GM23248 (cell line): Measurements from ENCODE around the gene FAM25A. TPM values are rescaled to one million over a fixed set of nuclear protein-coding genes. Genes with fewer than 3 reads are reported as not detected.
"Not testable (repeated sequence)": the region's sequence is repeated elsewhere in the genome, so short reads cannot be mapped to it uniquely, and the experiment has no call there.

Experiments
- DNase-seq: peaks from one replicate; pipeline ENCODE4 v3.0.0-alpha.2; 2015
- H2AFZ ChIP-seq: fragments of 200-600 bp; sonication (generic); 2 replicates; pipeline ENCODE4 v1.6.1; 2016; ENCODE audit warnings: antibody characterized with exemption
- H3F3A ChIP-seq: fragments of 200-600 bp; sonication (generic); 2 replicates; pipeline ENCODE4 v1.6.1; 2016; ENCODE audit warnings: mild to moderate bottlenecking, antibody characterized with exemption, mixed run types; ENCODE audit not compliant: insufficient read depth
- H3K27ac ChIP-seq: fragments of 200-600 bp; sonication (generic); 2 replicates; pipeline ENCODE4 v1.5.1; 2016; ENCODE audit warnings: mild to moderate bottlenecking
- H3K27me3 ChIP-seq: fragments of 200-600 bp; sonication (generic); replicated peaks from 2 replicates; pipeline ENCODE4 v1.6.1; 2016; ENCODE audit warnings: mild to moderate bottlenecking; ENCODE audit not compliant: insufficient read depth
- H3K36me3 ChIP-seq: fragments of 200-600 bp; sonication (generic); 2 replicates; pipeline ENCODE4 v1.6.1; 2016; ENCODE audit warnings: low read depth, mild to moderate bottlenecking
- H3K4me1 ChIP-seq: fragments of 200-600 bp; sonication (generic); 2 replicates; pipeline ENCODE4 v1.6.1; 2016; ENCODE audit warnings: mild to moderate bottlenecking; ENCODE audit not compliant: insufficient read depth
- H3K4me2 ChIP-seq: fragments of 200-600 bp; sonication (generic); one replicate; pipeline ENCODE4 v1.6.1; 2016; ENCODE audit warnings: mild to moderate bottlenecking; ENCODE audit not compliant: unreplicated experiment
- H3K4me3 ChIP-seq: fragments of 200-600 bp; sonication (generic); 2 replicates; pipeline ENCODE4 v1.5.1; 2016; ENCODE audit warnings: mild to moderate bottlenecking
- H3K79me2 ChIP-seq: fragments of 200-600 bp; sonication (generic); 2 replicates; pipeline ENCODE4 v1.6.1; 2016; ENCODE audit warnings: mild to moderate bottlenecking; ENCODE audit not compliant: insufficient read depth
- H3K9ac ChIP-seq: fragments of 200-600 bp; sonication (generic); 2 replicates; pipeline ENCODE4 v1.6.1; 2016; ENCODE audit warnings: mild to moderate bottlenecking
- H3K9me2 ChIP-seq: fragments of 200-600 bp; sonication (generic); 2 replicates; pipeline ENCODE4 v1.6.1; 2016; ENCODE audit warnings: mixed run types, mild to moderate bottlenecking, moderate library complexity; ENCODE audit not compliant: insufficient read depth
- H3K9me3 ChIP-seq: fragments of 200-600 bp; sonication (generic); one replicate; pipeline ENCODE4 v1.6.1; 2017; ENCODE audit warnings: low read depth
- H4K20me1 ChIP-seq: fragments of 200-600 bp; sonication (generic); 2 replicates; pipeline ENCODE4 v1.6.0; 2016; ENCODE audit not compliant: insufficient read depth
- EZH2 ChIP-seq: fragments of 200-600 bp; sonication (generic); IDR thresholded peaks from 2 replicates; pipeline ENCODE4 v1.6.1; 2018; ENCODE audit warnings: antibody characterized with exemption, mild to moderate bottlenecking; ENCODE audit not compliant: insufficient read depth, poor library complexity, severe bottlenecking
- EZH2phosphoT487 ChIP-seq: fragments of 200-600 bp; sonication (generic); IDR thresholded peaks from 2 replicates; pipeline ENCODE4 v1.6.1; 2018; ENCODE audit warnings: antibody characterized with exemption, moderate library complexity, mild to moderate bottlenecking, low read depth; ENCODE audit not compliant: insufficient read depth
- WGBS, 2 experiments: methylation state at CpG; one replicate each; pipeline ENCODE4 v1.1.6; 2015 to 2017; ENCODE audit warnings: low lambda C conversion rate in 2 of 2, low coverage in 1 of 2; ENCODE audit errors: missing lambda C conversion rate in 2 of 2; 5-methylcytosine and 5-hydroxymethylcytosine counted together
- in situ Hi-C: fragments of 300-500 bp; cut with MboI; formaldehyde crosslinking; loops from 2 replicates; pipeline ENCODE4 v1.15.0; 2020
- polyA plus RNA-seq: library from polyadenylated mRNA; unstranded; fragments of >200 nt; fragmentation: Nextera tagmentation; extraction: Ambion mirVana; gene quantifications from 2 replicates; pipeline ENCODE4 v1.2.1, GENCODE V29; 2016
- total RNA-seq: library from RNA; depleted of rRNA; stranded (reverse); fragments of >200 nt; shearing (Covaris generic); gene quantifications from 2 replicates; pipeline ENCODE4 v1.2.3, GENCODE V29; 2014

Gene FAM25A
- total and polyA plus RNA-seq, 2 experiments from 2014 or later = not detected

GRCh38 chr10:86974484-86974883 lies 45.6 kb upstream of the FAM25A start:
- TF ChIP-seq EZH2phosphoT487 = no peak
- no peak for TF ChIP-seq EZH2

GRCh38 chr10:86976362-86977056 lies 43.6 kb upstream of the FAM25A start:
- Histone ChIP-seq H2AFZ (no peak overlapping the region), H3K4me2 (no peak overlapping the region), H3F3A (peaks cover 16% of the 10 kb centered on the region), H3K4me3 (no peak overlapping the region), H4K20me1 (no peaks in the 10 kb centered on the region), H3K36me3 (no peaks in the 10 kb centered on the region), H3K27me3 (no peaks in the 10 kb centered on the region), H3K4me1 (peaks cover 38% of the 10 kb centered on the region), H3K9me3 (no peaks in the 10 kb centered on the region), H3K79me2 (no peaks in the 10 kb centered on the region), H3K9ac (no peak overlapping the region), H3K9me2 (no peaks in the 10 kb centered on the region), H3K27ac (no peak overlapping the region)
- 91 to 95% methylated on average over 5 of the region's 5 CpGs for WGBS, 2 experiments
- in situ Hi-C loops = no loop called here
- DNase-seq = no peak
- TF ChIP-seq EZH2phosphoT487 = no peak
- TF ChIP-seq EZH2 = no peak

More at GRCh38 chr10:86974484-86974883, 45.6 kb upstream of the FAM25A start:
- H2AFZ ChIP-seq = no peak overlapping the region
- H4K20me1 ChIP-seq = no peaks in the 10 kb centered on the region
- no peaks in the 10 kb centered on the region for H3K27me3 ChIP-seq
- H3K27ac ChIP-seq = no peak overlapping the region
- H3K4me3 ChIP-seq = no peak overlapping the region
- peaks cover 40% of the 10 kb centered on the region for H3K4me1 ChIP-seq
- no peaks in the 10 kb centered on the region for H3K9me3 ChIP-seq
- H3K9me2 ChIP-seq = no peaks in the 10 kb centered on the region
- WGBS, 2 experiments = 77 to 79% methylated on average over 7 of the region's 7 CpGs
- peaks cover 29% of the 10 kb centered on the region for H3F3A ChIP-seq
- in situ Hi-C loops = no loop called here
- DNase-seq = no peak
- no peak overlapping the region for H3K4me2 ChIP-seq
- H3K36me3 ChIP-seq = no peaks in the 10 kb centered on the region
- no peaks in the 10 kb centered on the region for H3K79me2 ChIP-seq
- no peak overlapping the region for H3K9ac ChIP-seq

- in situ Hi-C loops = not testable (repeated sequence)
- WGBS, 2 experiments = 47 to 49% methylated on average over 3 of the region's 3 CpGs
- DNase-seq = peak; percentile 46
Observed at GRCh38 chr10:86978457-86978856, 41.6 kb upstream of the FAM25A start.

GRCh38 chr10:86979296-86979818 lies 40.7 kb upstream of the FAM25A start:
- H3K4me1 ChIP-seq = peaks cover 29% of the 10 kb centered on the region
- H3K27me3 ChIP-seq = no peaks in the 10 kb centered on the region
- peaks cover 7% of the 10 kb centered on the region; the same call in 1 of the 2 replicates for H3F3A ChIP-seq
- no peaks in the 10 kb centered on the region for H3K9me2 ChIP-seq
- no peaks in the 10 kb centered on the region for H3K79me2 ChIP-seq
- H3K9me3 ChIP-seq = no peaks in the 10 kb centered on the region
- H2AFZ ChIP-seq = no peak overlapping the region
- H3K4me2 ChIP-seq = peak overlapping the region; percentile 16
- no peak for TF ChIP-seq EZH2
- no peak for TF ChIP-seq EZH2phosphoT487
- 0 out of 2 replicates have a peak overlapping the region, but pooled peaks have one; percentile 27 for H3K9ac ChIP-seq
- in situ Hi-C loops = no loop called here
- peak overlapping the region; percentile 22; the same call in 1 of the 2 replicates for H3K27ac ChIP-seq
- H4K20me1 ChIP-seq = no peaks in the 10 kb centered on the region
- H3K4me3 ChIP-seq = no peak overlapping the region
- 68 to 80% methylated on average over 4 of the region's 4 CpGs for WGBS, 2 experiments
- no peaks in the 10 kb centered on the region for H3K36me3 ChIP-seq
- DNase-seq = peak; percentile 49

More at GRCh38 chr10:86978457-86978856, 41.6 kb upstream of the FAM25A start:
- not testable (repeated sequence) for H4K20me1 ChIP-seq, H3K27me3 ChIP-seq, H3K79me2 ChIP-seq, H3K27ac ChIP-seq, H3K9me2 ChIP-seq, H3K4me2 ChIP-seq, H3K9me3 ChIP-seq, H2AFZ ChIP-seq, H3F3A ChIP-seq, H3K36me3 ChIP-seq, H3K9ac ChIP-seq, H3K4me3 ChIP-seq
- peaks cover 29% of the 10 kb centered on the region for H3K4me1 ChIP-seq
